Activated CD8-positive, alpha-beta memory T cell treated with anti-CD3 and anti-CD28 coated beads for 36 hours (primary cell): ENCODE data around the gene LRCH1. TPM values are rescaled to one million over a fixed set of nuclear protein-coding genes. Genes with fewer than 3 reads are reported as not detected.

Experiments used
- CTCF ChIA-PET: fragments of 350-600 bp; sonication (Branson Sonifier 250); formaldehyde crosslinking; loops from one replicate; lab custom pipeline; 2021; ENCODE audit warnings: antibody characterized with exemption; lab: Charles Lee
- POLR2A ChIA-PET: fragments of 350-600 bp; sonication (Branson Sonifier 250); formaldehyde crosslinking; loops from one replicate; lab custom pipeline; 2021; ENCODE audit warnings: antibody characterized with exemption; lab: Charles Lee
- total RNA-seq, 2 experiments: library from RNA; stranded (reverse); gene quantifications; one replicate each; pipeline ENCODE4 v1.2.3, GENCODE V29; 2021

Gene LRCH1
- total RNA-seq, 2 experiments from 2014 or later, result 16.1 to 16.5 TPM

DNA sequence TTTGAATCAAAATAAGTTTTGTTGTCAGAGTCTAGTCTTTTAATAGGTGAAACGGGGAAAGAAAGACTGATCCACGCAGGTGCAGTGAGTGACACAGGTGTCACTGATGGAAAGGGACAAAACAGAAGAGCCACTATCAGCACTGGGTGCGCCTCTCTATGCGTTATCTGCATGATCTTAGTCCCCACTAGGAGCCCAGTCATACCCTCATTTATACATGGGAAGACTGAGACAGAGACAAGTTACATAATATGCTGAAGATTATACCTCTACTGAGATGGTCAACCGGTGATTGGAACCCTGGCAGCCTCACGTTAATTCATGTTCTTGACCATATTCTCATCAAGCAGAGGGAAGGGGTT lies 3.4 kb downstream of the LRCH1 start:
- POLR2A ChIA-PET, result no interaction called here
- CTCF ChIA-PET, result interaction anchor here (1.0 to 1.3 kb wide), 2 partner anchors 65 to 164 kb away, joined by 3 read pairs; no protein-coding TSS in a partner anchor

DNA sequence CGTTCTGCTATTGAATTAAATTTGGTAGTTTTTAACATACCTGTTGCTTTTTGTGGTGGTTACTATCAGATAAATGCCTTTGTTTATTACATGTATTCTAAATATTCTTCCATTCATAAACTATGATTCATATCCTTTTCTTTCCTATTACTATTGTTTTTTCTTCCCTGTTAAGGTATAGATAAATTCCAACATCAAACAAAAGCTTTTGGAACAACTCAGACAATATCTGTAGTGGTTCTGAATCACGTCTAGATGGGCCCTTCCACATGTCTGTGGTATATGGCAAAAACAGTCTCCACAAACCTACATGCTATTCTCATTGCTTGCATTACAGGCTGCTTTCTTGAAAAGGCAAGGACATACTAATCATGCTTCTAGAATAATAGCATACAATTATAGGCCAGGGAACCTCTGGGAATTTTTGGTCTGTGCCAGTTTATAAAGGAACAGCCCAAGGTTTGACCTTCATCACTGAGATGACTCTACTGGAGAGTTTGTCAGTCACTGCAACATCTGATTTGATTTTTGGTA lies 6.4 kb downstream of the LRCH1 start:
- POLR2A ChIA-PET, result no interaction called here
- CTCF ChIA-PET, result interaction anchor here (2.5 kb wide), 1 partner anchor 8 kb away, joined by 5 read pairs; no protein-coding TSS in a partner anchor

DNA sequence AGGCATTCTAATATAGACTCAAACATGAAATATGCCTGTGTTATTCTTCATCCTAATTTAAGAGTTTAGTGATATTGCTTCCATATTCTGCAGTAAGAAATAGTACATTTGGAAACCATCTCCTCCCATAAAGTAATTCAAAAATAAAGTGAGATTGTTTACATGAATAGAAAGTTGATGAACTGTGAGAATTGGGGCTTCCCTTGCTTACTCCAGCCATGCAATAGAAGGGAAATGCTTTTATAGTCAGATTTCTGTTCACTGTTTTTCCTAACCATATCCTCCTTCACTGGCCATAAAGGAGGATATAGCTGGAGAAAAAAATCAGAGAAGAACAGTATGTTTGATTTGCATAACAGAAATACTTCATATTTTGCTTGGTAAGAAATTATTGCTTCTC lies 7.8 kb downstream of the LRCH1 start:
- ChIA-PET CTCF (interaction anchor here (2.5 kb wide), 1 partner anchor 9 kb away, joined by 5 read pairs; no protein-coding TSS in a partner anchor), POLR2A (no interaction called here)

DNA sequence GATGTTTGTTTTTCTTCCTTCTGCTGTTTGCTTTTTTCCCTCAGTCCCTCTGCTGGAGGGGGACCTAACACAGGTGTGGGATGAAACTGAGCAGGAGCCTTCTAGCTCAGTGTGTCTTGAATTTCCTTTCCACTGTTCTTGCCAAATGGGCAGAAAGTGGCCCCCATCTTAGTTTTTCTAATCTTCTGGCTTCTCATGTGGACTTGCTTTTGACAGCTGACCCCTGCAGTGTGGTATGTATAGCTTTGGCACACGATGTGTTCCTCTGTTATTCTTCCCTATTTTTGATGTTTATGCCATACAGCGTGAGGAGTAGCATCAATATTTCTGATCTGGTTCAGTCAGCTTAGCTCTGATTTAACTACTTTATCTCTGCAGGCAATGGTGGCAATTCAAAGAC lies 8.3 kb downstream of the LRCH1 start:
- ChIA-PET POLR2A (no interaction called here), CTCF (interaction anchor here (2.5 kb wide), 1 partner anchor 10 kb away, joined by 5 read pairs; no protein-coding TSS in a partner anchor)

DNA sequence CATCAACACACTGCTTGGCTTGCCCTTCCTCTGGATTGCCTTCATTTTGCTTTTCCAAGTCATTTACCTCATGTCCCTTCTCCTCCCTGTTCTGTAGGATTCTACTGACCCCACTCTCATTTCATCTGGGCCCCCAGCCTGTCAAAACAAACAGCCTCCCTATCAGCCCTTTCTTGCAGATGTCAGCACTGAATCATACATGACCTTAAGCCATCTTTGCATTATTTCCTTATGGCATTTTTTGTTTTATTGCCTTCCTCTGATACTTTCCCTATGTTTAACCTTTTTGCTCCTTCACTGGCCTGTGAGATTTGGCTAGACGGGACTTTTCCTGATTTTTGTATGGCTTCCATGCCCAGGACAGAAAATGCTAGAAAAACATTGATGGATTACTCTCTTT lies 8.7 kb downstream of the LRCH1 start:
- POLR2A ChIA-PET, result no interaction called here
- CTCF ChIA-PET, result interaction anchor here (2.5 kb wide), 1 partner anchor 10 kb away, joined by 5 read pairs; no protein-coding TSS in a partner anchor

DNA sequence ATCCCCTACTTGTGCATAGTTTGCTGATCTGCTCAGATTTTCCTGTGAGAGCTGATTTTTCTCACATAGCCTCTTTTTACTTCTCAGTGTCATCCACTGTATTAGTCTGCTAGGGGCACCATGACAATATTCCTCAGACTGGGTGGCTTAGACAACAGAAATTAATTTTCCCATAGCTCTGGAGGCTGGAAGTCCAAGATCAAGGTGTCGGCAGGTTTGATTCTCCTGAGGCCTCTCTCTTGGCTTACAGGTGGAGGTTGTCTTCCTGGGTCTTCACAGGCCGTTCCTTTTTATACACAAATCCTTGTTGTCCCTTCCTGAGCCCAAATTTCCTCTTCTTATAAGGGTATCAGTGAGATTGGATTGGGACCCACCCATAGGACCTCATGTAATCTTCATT lies 9.2 kb downstream of the LRCH1 start:
- ChIA-PET POLR2A (no interaction called here), CTCF (no interaction called here)

DNA sequence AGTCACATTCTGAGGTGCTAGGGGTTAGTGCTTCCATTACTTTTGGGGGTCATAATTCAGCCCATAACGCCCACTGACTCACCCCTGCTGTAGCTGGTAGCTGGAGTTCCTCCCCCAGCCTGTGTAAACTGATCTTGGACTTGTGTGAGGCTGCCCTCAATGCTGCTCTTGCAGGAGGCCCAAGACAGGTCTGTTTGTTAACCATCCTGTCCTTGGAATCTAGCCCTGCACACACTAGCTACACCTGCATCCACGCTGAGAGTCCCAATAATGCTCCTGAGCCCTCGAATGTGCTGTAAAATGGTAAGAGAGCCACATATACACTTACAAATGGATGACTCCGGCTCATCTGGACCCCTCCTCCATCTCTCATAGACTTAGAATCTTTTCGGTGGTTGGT lies 9.6 kb downstream of the LRCH1 start:
- ChIA-PET CTCF (no interaction called here), POLR2A (no interaction called here)

DNA sequence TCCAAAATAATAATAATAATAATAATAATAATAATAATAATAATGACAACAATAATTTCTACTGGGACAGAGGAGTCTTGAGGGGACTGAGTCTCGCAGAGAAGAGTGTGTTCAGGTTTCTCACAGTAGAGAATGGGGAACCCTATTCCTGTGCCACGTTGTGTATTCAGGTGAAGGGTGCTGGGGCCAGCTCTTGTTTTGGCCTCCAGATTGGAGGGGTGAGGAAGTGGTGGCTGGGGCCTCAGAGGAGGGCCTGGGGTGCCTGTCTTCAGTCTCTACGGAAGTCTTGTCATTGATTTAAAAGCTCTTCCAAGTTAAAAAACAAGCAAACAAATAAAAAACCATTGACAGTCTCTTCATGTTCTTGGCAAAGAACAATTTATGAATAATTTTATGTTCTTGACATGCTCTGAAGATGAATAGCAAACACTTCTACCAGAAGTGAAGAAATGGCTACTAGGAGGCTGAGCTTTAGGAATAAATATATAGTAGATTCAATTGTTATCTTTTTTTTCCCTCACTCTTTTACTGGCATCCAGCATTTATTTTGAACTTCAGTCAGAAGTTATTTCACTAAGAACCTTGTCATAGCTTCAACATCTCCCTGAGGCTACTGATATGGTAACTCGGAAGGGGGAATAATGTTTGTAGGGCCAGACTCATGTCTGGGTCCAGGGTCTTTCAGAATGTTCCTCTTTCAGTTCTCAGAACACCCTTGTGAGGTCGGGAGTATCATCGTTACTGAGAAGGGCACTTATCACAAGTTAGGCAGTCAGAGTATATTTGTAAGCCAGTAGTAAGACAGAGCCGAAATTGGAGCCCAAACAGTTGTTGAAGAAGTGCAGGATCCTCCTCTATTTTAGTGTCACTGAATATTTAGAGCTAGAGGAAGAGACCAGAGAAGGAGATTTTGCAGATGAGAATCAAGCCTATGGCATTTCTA lies 13.1 kb downstream of the LRCH1 start:
- ChIA-PET POLR2A (no interaction called here), CTCF (no interaction called here)

DNA sequence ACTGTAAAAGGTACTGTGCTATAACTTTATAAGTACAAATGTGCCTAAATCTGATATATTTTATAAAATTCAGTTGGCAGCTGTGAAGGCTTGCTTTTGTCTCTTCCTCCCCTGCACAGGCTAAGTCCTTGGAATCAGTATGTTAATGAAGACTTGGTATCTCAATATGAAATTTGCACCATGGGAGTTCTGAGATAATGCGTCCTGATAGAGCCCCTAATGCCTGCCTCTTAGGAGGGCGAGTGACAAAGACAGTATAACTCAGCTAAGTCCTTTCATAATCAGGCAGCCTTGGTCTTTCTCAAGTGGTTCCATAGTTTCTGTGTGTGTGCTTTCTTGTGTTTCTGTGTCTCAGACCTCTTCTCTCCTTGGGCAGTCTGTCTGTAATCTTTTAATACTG lies 14.7 kb downstream of the LRCH1 start:
- ChIA-PET POLR2A (no interaction called here), CTCF (interaction anchor here (0.7 kb wide), 1 partner anchor 1473 kb away, joined by 3 read pairs; no protein-coding TSS in a partner anchor)

DNA sequence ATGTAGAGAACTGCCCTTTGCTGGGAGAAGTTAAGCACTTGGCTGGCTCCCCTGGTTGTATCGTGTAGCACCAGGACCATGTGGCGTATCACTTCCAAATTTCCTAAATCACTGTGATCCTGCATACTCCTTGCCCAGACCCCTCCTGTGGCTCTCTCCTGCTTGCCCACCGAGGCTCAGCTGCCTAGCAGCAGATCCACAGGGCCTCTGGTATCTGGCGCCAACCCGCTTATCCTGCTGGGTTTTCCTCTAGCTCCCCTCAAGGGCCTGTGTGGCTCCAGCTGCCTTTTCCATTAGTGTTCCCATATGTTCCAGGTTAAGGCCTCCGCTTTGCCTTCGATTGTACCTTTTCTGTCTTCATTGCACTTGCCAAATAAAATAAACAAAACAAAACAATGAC lies 16.5 kb downstream of the LRCH1 start:
- ChIA-PET CTCF (no interaction called here), POLR2A (no interaction called here)

DNA sequence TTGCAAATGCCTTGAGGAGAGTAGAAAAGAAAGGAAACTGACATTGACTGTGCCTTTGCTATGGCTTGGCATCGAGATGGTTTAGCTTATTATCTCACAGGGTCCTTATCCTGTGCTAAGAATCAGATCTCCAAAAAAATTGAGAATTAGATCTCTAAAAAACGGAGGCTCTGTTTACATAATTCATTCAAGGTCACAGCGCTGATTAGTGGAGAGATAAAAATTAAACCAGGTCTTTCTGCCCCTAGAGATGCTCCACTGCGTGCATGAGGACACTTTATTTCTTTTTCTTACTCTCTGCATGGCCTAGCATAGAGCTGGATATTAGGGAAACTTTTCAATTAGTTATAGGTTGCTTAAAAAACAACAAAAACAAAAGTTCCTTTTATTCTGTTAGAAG lies 17.3 kb downstream of the LRCH1 start:
- POLR2A ChIA-PET, result no interaction called here

DNA sequence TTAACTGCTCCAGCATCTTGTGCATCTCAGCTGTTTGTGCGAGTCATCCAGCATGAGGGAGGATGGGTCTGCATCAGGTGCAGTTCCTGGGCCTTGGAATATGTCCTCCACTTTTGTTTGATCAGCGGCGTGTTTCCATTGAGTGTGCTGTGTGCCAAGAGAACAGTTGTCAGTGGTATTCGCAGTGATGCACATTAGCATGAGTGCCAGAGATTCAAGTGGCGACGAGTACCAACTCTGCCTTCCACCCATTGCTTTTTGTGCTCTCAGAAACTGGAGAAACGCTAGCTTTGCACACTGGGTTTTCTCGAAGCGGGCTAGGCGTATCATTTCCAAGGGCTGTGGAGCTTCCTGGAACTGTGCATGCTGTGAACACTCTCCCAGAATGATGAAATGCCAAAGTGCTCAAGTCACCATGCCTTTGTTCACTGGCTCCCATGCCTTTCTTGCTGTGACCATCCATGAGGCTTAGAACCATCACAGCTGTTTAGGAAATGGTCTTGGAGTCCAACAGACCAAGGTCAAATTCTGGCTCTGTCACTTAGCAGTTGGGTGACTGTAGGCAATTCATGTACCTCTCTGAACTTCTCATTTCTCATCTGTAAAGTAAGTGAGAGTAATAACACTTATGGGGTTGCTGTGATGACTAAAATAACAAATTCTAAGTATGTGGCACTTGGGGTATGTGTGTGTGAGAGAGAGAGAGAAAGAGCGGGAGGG lies 18.4 kb downstream of the LRCH1 start:
- ChIA-PET CTCF (no interaction called here), POLR2A (no interaction called here)

More for the DNA sequence above, 17.3 kb downstream of the LRCH1 start:
- CTCF ChIA-PET, result no interaction called here

DNA sequence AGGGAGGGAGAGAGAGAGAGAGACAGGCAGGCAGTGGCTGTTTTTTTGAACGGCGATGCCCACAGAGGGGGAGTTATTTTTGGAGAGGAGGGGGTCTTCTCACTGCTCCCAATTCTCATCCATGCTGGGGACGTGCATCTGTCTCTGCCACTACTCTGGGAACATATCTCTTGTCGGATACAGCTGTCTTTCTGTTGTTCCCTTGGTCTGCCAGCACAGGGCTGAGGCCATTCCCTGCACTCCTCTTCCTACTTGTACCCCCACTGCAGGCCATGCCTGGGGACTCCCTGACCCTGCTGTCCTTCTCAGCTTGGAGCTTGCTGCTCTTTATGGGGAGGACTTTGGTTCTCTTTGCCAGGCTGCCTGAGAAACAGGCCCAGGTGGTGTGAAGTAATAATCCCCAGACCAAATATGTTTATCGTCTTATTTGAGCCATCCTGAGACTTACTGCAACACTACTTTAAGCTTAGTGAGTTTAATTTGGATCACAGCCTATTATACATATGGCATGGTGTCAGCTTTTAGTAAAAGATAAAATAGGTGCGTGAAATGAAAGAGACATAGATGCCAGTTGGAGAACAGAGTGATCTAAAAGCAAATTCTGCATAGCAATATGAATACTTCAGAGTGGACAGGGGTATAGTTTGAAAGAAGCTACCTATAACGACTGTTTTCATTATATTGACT lies 19.1 kb downstream of the LRCH1 start:
- CTCF ChIA-PET, result interaction anchor here (0.8 kb wide), 1 partner anchor 20 kb away, joined by 5 read pairs; no protein-coding TSS in a partner anchor
- POLR2A ChIA-PET, result no interaction called here

DNA sequence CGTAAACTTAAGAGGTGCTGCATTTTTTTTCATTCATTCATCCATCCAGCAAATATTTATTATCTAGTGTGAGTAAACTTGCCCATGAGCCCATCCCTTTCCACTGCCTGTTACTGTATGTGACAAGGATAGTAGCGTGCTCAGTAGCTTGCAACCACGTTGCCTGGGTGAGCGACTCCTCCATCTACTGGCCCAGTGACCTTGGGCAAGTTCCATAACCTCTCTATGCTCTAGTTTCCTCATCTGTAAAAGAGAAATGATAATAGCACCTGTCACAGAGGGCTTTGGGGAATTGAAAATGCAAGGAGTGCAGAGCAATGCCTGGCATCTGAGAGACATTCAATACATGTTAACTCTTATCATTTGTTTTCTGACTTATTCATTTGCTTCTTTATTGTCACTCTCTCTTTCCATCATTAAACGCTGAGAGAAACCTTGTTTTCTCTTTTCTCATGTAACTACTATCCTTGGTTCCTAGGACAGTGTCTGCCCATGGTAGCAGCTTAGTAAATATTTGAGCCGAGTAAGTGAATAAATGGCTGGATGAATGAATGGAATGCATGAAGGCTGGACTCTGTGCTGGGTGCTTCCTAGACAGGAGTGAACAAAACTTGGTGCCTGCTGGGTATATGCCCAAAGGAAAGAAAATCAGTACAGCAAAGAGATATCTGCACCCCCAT lies 19.9 kb downstream of the LRCH1 start:
- CTCF ChIA-PET, result interaction anchor here (0.8 kb wide), 1 partner anchor 21 kb away, joined by 5 read pairs; no protein-coding TSS in a partner anchor
- POLR2A ChIA-PET, result no interaction called here

DNA sequence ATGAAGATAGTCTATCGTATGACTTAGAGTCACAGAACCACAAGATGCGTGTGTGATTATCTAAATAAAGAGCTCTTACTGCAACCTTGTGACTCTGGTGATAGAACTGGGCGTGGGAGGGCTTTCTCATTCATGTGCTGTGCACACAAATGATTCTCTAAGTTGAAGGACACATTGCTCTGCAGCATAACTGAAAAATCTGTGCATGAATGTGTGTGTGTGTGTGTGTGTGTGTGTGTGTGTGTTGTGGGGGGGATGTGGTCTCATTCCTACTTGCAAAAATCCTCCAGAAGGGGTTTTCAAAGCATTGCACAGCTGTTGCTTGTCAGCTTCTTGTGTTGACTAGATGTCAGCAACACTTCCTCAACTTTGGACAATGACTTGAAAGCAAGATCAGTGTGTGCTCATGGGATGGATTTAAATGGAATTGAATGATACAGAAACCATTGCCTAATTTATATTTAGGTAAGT lies 22.4 kb downstream of the LRCH1 start:
- CTCF ChIA-PET, result no interaction called here

DNA sequence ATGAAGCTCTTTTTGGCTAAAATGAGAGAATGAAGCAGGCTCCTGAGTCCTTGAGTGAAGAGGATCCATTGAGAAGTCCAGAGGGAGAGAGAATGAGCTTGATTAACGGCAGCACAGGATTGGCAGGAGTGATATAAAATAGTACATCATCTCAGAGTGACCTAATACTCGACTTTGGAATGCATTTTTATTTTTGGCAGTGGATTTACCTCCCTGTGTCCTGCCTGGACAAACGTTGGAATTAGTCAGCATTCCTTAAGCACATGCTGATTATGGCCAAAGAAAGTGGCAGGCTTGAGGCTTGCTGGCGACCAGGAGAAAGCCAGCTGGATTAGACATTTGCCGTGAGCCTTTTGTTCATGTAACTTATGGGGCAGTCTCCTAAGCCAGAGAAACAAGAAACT lies 22.9 kb downstream of the LRCH1 start:
- ChIA-PET POLR2A (no interaction called here), CTCF (no interaction called here)

More for the DNA sequence above, 22.4 kb downstream of the LRCH1 start:
- POLR2A ChIA-PET, result no interaction called here

DNA sequence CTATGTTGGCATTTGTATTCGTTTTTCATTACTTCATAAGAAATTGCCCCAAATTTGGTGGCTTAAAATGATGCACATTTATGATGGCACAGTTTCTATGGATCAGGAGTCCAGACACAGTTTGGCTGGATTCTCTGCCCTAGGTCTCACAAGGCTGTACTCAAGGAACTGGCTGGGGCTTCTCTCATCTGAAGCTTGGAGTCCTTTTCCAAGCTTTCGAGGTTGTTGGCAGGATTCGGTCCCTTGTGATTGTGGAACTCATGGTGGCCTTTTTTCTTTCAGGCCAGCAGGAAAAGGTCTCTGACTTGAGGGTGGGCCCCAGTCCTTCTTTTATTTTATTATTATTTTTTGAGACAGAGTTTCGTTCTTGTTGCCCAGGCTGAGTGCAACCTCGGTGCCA lies 23.8 kb downstream of the LRCH1 start:
- CTCF ChIA-PET, result no interaction called here
- POLR2A ChIA-PET, result no interaction called here

DNA sequence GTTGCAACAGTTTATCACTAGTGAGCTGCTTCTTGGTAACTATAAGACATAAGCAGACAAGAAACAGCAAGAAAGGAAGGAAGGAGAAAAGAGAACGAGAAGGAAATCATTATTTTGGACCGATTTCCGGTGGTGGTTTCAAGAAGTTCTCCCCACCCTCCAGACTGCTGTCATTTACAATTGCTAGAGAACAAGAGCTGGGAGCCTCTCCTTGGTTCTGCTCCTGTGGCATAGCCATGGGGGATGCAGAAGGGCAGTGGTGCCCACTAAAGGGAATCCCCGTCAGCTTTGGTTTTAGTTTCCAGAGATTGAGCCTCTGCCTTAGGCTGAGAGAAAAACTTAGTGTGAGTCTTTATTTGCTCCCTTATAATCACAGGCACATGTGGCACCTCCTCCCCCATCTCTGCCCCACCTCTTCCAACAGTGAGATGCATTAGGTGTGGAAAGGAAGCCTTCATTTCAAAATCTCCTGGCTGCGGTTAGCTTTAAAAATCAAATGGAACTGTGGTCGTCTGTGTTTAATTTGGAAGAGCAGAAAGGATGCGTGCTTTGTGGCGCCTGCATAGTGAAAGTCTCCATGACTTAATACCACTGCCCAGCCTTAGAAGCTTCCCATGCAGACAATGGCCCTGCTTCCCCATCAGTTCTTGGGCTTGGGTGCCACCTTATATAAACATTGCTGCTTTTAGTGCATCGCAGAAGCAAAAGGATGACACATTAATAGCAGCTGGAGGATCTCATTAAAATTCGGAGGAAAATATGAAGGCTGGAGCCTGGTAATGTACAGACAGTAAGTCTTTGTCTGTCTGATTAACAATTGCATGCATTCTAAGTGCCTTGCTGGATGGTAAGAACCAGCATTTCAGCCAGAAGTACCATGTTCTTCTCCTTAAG lies 25.0 kb downstream of the LRCH1 start:
- ChIA-PET CTCF (no interaction called here), POLR2A (interaction anchor here (0.6 kb wide), 1 partner anchor 18 kb away, joined by 6 read pairs; no protein-coding TSS in a partner anchor)
